GM12875 (cell line): ENCODE results near the gene DCAF7.

Source experiments
- H3K4me3 ChIP-seq: one replicate; pipeline ENCODE4 v1.5.1; 2011; ENCODE audit warnings: low read depth, low read length, control low read depth
- TF ChIP-seq, protein P1 (sequence below): IDR thresholded peaks from 2 replicates; pipeline ENCODE4 v1.5.1; 2011; ENCODE audit warnings: low read depth, mild to moderate bottlenecking, control low read depth, inconsistent platforms, low read length, moderate library complexity, borderline replicate concordance; ENCODE audit not compliant: insufficient read depth

Gene DCAF7

GRCh38 chr17:63511331-63511730 lies 38.9 kb upstream of the DCAF7 start:
- TF ChIP-seq, protein P1, sequence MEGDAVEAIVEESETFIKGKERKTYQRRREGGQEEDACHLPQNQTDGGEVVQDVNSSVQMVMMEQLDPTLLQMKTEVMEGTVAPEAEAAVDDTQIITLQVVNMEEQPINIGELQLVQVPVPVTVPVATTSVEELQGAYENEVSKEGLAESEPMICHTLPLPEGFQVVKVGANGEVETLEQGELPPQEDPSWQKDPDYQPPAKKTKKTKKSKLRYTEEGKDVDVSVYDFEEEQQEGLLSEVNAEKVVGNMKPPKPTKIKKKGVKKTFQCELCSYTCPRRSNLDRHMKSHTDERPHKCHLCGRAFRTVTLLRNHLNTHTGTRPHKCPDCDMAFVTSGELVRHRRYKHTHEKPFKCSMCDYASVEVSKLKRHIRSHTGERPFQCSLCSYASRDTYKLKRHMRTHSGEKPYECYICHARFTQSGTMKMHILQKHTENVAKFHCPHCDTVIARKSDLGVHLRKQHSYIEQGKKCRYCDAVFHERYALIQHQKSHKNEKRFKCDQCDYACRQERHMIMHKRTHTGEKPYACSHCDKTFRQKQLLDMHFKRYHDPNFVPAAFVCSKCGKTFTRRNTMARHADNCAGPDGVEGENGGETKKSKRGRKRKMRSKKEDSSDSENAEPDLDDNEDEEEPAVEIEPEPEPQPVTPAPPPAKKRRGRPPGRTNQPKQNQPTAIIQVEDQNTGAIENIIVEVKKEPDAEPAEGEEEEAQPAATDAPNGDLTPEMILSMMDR, result no peak
- H3K4me3 ChIP-seq, result no peak overlapping the region

- no peak overlapping the region for H3K4me3 ChIP-seq
- TF ChIP-seq, protein P1, result no peak
These were observed 37.9 kb upstream of the DCAF7 start for GRCh38 chr17:63512388-63512787.

DNA sequence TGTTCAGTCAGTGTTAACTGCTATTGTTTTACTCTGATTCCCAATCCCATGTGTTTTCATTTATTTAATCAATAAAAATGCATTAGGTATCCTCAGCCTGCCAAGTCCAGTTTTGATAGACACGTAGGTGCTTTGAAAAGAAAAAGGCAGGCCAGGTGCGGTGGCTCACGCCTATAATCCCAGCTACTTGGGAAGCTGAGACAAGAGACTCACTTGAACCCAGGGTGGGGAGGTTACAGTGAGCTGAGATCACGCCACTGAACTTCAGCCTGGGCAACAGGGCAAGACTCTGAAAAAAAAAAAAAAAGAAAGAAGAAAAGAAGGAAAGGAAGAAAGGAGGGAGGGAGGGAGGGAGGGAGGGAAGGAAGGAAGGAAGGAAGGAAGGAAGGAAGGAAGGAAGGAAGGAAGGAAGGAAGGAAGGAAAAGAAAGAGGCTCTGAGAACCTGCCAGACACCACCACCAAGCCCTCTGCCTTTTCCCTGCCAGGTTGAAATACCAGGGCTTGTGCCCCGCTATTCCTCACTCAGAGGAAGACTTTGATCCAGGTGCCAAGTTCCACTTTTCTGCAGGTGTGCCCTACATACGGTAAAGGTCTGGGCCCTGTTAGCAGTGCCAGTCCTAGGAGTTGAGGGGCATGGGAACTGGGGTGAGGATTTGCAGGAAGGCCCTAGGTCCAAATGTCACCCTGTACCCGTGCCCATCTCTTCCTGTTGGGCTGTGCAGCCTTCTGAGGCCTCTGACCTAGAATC lies 37.2 kb upstream of the DCAF7 start:
- TF ChIP-seq, protein P1, result no peak
- H3K4me3 ChIP-seq, result no peak overlapping the region

DNA sequence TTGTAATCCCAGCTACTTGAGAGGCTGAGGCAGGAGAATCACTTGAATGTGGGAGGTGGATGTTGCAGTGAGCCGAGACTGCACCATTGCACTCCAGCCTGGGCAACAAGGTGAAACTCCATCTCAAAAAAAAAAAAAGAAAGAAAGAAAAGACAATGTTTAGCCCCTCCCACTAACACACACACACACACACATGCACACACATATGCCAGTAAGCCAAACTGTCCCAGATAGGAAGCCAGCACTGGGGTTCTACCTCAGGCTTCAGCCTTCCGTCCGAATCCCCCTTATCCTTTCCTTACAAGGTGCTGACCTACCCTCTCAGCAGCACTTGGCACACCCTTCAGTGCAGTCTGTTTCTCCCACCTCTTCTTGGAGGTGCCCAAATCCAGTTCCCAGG lies 35.8 kb upstream of the DCAF7 start:
- TF ChIP-seq, protein P1, result no peak
- no peak overlapping the region for H3K4me3 ChIP-seq

- no peak overlapping the region for H3K4me3 ChIP-seq
- TF ChIP-seq, protein P1, result no peak
These were observed 35.3 kb upstream of the DCAF7 start for GRCh38 chr17:63514974-63515373.

- TF ChIP-seq, protein P1, result no peak
- no peak overlapping the region for H3K4me3 ChIP-seq
These were observed 34.9 kb upstream of the DCAF7 start for GRCh38 chr17:63515426-63515825.
